HG03575 (cell line): ENCODE results near the gene NOS1AP.
"Not testable (repeated sequence)": the region's sequence is repeated elsewhere in the genome, so short reads cannot be mapped to it uniquely, and the experiment has no call there.

Experiments used
- ATAC-seq: cut with Tn5 transposase; IDR thresholded peaks from one replicate; pipeline ENCODE4 v1.9.1; 2021; ENCODE audit not compliant: unreplicated experiment, insufficient number of reproducible peaks, low FRiP score; ENCODE audit errors: extremely low read depth

NOS1AP gene

DNA sequence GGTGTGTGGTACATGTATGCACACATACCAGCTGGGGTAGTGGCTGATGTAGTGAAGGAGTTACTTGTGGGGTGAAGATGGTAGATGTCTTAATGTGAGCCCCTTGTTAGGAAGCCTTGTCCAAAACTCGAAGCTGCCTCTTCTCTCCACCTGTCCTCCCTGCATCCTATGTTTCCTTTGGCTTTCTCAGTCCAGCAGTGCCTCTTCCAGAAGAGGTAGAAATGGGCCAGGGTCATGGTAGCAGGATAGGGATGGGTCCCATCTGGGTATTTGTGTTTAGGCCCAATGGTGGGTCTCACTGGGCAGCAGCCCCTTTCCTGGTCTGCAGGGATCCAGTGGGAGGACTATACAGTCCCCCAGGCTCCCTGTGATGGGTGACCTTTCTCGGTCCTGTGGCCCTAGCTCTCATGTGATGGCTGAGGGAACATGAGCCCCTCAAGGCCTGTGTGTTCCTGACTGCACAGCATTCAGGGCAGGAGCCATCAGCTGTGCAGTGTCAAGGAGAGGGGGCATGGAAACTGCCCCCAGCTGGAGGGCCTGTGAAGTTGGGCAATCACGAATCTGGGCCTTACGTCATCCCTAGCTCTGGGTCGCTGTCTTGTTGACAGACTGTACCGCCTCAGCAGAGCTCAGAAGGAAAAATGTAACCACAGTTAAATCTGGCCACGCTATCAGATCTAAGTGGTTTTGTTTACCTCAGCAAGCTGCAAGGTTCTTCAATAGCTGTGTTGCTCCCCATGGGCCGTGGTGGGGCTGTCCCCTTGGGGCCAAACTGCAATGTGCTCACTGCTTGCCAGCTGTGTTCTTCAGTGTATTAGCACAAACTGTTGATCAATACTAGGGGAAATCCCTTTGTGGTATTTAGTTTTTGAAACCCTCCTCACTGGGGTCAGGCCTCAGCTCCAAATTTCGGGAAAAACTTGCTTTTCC, 82.7 kb downstream of the NOS1AP start:
- peak; percentile 58 for ATAC-seq

DNA sequence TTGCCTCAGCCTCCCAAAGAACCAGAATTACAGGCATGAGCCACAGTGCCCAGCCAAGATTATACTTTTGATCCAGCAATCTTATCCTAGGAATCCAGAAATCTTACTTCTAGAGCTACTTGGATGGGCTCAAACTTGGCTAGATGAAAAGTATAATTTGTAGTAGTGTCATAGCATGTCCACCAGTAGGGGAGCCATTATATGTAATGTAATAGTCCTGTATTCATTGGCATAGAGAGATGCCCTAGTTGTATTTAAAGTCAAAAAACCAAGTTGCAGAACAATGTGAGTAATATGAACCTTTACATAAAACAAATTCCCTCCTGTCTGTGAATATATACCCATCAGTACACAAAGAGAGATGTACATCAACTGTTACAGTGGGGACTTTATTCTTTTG, 83.9 kb downstream of the NOS1AP start:
- ATAC-seq, result no peak

DNA sequence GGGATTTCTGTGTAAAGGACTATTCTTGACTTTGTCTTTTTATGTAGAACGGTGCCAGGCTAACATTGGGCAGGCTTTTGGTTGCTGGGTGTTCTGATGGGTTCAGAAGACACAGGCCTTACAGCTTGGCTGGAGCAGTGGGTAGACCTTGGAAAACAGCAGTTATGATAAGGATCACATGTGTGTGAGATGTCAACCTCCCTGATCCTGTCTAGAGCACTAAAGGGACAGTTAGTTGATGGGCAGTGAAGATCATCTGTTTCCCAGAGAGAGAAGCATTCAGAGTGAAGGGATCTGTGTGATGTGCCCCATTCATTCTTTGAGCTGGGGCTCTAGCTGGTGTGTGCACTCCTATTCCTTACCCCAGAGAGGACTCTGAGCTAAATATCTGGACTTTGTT, 88.0 kb downstream of the NOS1AP start:
- no peak for ATAC-seq

DNA sequence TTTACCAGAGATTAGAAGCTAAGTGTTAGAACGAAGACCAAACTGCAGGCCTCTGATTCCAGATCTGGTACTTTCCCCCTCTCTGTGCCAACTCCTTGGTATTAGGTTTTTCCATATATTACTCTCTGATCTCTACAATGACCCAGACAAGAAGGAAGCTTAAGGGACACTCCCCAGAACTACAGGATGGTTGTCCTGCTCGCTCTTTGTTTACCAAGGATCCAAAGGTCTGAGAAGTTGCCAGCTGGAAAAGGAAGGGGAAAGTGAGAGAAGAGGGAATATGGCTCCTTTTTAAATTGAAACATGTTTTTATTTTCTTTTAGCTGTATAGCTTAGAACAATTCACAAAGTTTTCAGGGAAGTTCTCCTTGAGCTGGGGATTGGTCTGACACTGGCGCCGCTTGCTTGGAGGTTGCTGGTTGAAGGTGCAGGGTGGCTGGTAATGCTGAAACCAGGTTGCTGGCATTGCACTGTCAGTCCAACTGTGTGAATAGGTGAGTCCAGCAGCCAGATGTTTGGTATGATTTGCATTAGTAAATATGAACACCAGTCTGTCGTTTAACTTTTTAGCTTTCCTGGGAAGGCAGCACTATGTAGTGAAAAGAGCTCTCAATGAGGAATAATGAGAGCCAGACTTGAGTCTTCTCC, 89.3 kb downstream of the NOS1AP start:
- no peak for ATAC-seq

DNA sequence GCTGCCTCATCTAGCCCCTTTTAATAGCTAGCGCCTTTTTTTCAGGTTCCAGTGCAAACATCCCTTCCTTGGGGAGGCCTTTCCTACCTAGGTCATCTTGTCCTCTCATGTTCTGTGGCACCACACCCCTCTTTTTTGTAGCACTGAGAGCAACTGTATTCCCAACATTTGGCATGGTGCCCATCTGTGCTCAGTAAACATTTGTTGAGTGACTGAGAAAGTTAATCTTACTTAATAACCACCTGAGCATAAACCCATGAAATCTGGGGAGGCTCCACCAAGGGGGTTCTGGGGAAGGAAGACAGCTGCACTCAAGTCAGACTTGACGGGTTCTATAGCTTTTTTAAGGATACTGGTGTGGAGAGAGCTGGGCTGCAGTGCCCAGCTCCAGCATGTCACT, 90.0 kb downstream of the NOS1AP start:
- ATAC-seq, result no peak

DNA sequence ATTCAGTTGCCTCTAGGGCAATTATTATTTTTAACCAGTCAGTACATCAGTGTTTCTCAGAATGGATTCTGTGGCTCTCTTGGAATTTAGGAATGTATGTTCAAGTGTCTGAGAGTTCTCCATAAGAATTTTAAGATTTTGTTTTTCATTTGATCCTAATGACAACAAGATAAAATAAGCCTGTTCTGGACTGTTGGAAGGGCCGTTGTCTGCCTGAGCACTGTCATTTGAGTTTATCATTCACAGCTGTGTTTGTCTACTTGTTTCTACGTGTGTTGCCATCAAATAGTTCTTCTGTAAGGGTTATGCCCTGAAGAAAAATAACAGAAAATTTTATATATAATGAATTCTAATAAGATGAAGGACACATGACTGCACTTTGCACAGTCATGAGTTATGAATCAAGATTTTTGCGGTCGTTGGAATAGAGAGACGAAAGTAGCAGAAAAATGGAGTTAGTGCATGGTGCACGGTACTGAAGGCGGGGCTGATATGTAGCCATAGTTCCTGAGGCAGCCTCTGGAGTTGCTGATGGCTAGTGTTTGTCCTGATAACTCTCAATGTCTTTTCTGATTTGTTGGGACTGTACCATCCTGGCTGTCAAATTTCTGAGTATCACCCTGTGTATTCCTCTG, 92.5 kb downstream of the NOS1AP start:
- ATAC-seq, result no peak

DNA sequence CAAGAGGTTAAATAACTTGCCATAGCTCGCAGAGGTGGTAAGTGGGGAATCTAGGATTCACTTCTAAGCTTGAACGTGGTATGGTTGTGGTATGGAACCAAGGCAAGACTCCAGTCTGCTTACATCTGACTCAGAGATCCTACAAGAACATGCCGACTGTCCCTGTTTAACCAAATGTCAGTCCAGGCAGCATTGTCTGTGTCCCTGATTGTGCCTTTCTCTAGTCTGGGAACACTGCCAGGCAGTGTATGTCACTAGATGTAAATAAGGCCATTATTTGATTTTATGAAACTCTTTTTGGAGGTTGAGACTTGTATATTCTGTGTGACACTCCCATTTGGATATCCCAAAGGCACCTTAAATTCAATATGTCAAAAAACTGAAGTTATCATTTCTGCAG, 96.0 kb downstream of the NOS1AP start:
- no peak for ATAC-seq

DNA sequence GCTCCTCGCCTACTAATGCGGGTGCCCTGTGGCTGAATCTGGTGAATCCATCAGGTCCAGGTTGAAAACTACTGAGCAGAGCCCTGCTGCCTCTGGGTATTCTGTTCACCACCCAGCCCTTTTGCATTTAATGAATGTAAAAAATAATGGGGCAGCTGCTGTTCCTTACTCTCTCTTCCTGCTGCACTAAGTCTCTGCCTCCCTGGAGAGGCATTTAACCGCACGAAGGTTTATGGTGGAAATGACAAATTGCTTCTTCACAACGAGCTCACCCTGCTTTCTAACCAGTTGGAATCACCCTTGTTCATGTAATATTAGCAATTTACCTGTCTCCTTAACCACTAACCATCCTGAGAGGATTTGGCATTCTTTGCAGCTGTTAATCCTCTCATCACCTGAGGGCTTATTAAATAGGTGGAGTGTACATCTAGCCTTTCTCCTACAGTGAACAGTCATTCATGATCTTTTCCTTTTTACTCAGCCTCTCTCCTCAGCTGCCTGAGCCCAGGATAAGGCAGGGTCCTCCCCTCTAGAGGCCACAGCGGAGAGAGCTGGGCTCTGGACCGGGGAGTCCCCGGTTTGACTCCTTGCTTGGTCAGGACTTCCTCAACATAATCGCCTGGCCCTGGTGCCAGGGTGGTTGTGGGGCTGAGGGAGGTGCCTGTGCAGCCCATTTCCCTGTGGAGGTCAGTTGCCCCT, 97.6 kb downstream of the NOS1AP start:
- no peak for ATAC-seq

DNA sequence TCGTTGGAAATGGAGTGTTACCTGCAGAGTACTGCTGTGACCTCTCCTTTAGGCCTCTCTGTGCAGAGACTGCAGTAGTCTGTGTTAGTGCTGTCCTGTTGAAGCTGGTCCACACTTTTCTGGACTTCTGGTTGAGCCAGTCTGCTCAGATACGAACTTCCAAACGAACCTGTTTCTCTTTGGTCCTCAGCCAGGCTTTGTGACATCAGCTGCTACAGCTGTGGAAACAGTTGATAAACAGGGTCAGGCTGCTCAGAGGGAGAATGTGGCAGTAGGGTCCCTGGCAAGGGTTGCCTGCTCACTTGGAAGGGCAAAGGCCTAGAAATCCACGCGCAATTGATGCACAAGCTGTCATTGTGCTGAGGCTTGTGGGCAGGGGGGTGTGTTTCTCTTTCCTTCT, 98.8 kb downstream of the NOS1AP start:
- ATAC-seq, result no peak

DNA sequence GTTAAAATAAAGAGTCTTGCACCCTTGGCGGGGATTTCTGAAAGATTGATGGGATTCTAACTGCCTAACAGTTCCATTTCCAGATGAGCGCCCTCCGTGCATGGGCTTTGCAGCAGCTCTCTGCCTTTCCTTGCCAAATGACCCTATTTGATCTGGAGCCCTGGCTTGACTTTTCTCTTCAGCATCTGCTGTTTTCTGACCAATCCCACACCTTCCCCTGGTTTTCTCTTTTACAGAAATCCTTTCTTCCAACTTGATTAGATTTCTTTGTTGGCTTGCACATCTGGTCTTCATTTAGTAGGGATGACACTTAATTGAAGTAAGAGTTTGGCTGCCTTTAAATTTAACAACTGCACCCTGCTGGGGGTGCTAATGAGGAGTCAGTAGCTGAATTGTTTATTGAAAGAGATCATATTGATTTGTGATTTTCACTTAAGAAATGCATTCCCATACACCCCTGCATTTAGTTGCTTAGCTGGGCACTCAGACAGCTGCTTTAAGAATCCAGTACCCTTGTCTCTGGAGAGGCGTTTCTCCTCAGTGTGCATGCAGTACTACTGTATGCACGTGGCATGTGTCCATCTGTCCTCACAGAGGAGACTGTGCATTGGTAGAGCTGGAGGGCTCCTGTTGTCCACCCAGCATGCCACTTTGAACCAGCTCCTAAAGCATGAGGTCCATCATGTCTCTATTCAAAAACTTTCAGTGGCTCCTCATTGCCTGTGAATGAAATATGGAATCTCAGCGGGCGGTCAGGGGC, 99.7 kb downstream of the NOS1AP start:
- no peak for ATAC-seq

DNA sequence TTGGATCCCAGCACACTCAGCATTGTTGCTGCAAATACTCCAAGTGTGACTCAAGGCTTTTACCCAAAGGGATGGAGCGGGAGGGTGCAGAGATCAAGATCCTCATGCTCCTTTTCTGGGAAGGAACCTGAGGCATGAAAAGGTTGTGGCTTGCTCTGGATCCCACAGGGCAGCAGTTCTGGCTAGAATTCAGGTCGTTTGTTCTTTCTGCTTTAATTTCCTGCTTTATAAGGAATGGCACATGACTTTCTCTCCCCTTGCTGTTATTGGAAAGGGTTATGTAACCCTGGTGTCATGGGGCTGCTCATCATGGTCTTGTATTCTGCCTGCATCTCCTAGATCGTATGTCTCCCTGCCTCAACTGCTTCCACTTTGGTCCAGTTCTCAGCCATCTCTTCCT, 101.6 kb downstream of the NOS1AP start:
- ATAC-seq, result no peak

DNA sequence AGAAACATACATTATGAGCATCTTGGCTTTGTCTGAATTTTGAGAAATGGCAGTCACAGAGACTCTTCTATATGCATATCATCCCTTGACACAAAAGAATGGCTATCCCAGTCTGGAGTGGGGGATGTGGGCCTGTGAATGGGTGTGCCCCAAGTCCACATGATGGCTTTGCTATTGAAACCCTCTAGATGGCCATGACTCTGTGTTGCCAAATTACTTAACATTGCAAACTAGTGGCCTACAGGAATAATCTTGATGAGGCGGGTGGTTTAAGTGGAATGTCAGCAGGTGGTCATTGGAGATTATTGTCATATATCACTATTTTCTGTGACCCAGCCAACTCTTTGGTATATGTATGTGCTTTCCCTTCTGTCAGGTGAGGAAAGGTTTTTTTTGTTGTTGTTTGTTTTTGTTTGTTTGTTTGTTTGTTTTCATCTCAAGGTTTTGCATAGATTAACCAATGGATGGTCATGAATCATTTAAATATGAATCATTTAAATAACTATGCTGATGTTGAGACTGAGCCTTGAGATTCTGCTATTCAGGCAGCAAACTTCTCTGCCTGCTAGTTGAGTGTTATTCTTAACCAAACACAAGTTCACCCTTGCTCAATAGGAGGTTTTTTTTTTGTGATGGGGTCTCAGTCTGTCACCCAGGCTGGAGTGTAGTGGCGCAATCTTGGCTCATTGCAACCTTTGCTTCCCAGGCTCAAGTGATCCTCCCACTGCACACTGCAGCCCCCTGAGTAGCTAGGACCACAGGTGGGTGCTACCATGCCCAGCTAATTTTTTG, 103.0 kb downstream of the NOS1AP start:
- ATAC-seq, result no peak

DNA sequence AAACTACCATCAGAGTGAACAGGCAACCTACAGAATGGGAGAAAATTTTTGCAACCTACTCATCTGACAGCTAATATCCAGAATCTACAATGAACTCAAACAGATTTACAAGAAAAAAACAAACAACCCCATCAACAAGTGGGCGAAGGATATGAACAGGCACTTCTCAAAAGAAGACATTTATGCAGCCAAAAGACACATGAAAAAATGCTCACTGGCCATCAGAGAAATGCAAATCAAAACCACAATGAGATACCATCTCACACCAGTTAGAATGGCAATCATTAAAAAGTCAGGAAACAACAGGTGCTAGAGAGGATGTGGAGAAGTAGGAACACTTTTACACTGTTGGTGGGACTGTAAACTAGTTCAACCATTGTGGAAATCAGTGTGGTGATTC, 104.1 kb downstream of the NOS1AP start:
- ATAC-seq, result not testable (repeated sequence)

DNA sequence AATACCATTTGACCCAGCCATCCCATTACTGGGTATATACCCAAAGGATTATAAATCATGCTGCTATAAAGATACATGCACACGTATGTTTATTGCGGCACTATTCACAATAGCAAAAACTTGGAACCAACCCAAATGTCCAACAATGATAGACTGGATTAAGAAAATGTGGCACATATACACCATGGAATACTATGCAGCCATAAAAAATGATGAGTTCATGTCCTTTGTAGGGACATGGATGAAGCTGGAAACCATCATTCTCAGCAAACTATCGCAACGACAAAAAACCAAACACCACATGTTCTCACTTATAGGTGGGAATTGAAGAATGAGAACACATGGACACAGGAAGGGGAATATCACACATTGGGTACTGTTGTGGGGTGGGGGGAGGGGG, 104.5 kb downstream of the NOS1AP start:
- not testable (repeated sequence) for ATAC-seq

DNA sequence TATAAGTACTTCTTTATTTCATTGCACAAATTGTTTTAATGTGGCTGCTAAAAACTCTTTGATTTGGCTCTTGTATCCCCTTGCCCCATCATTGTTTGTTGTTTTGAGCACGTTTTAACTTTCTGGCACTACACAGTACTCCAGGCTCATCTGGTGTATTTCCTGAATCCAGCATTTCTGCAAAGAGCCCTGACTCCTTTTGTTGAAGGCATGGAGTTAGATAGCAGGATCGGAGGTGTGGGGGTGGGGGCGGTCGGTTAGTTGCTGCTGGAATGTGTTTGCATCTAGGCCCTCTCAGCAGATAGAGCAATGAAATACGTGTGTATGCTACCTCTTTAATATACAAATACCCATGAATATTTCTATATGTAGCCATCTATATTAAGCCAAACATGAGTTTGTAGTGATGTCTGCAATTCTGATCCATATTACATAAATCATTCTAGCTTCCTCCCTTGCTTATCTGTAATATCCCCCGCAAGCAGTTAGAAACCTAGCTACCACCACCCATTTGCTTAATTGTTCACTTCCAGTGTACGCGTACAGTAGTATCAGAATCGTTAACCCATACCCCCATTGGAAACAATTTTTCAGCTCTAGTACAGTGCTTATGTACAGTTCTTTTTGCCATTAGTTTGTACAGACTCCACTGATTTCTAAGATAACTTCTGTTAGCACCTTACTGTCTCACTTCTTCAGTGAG, 106.0 kb downstream of the NOS1AP start:
- no peak for ATAC-seq

DNA sequence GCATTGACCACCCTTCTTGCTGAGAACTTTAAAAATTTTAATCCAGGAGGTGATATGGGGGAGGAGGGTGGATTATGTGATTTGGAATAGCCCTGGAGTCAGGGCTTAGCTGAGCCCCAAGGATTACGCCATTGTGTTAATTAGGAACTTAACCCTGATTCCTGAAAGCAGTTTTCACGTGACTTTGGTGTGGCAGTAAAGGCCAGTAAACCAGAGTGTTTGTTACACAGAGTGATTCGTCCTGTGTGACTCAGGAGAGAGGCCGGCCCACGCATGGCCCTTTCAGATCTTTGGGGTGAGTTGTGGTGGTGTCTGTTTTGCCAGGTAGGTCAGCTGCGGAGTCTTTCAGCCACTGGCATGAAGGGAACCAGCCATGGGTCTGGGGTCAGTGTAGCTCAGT, 107.6 kb downstream of the NOS1AP start:
- ATAC-seq, result no peak

DNA sequence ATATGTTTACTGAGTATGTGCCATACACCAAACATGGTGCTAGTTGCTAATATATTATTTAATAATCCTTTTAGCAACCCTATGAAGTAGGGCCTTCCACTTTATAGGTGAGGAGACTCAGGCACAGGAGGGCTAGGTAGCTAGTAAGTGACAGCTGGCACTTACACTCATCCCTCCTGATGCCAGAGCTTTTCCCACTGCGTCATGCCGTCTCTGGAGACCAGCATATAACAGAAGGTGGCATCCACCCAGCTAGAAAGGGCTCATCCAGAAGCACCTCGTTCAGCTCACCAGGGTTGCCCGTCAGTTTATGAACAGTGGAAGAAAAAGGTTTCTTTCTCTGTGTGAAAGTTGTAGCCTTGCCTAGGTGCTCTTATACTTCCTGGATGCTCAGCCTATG, 108.9 kb downstream of the NOS1AP start:
- ATAC-seq, result no peak

DNA sequence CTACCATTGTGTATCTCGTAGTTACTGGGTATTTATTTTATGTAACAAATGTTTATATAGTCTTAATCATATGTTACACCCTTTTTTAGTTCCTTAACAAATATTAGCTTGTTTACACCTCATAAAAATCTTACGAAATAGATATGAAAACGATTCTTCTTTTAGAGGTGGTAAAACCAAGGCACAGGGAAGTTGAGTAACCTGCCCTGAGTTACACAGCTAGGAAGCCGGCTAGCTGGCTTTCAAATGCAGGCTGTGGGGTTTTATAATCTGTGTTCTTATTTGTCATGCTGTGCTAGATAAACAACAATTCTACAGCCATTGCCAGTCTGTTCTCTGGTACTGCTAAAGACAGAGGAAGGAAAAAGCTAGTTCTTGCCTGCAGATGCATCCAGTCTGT, 109.6 kb downstream of the NOS1AP start:
- ATAC-seq, result no peak
